GM21367 (cell line): ENCODE results near the gene IRX4.
"Not testable (repeated sequence)": the region's sequence is repeated elsewhere in the genome, so short reads cannot be mapped to it uniquely, and the experiment has no call there.

ENCODE experiments used
- ATAC-seq: cut with Tn5 transposase; IDR thresholded peaks from one replicate; pipeline ENCODE4 v1.9.1; 2021; ENCODE audit not compliant: unreplicated experiment

The IRX4 gene

DNA sequence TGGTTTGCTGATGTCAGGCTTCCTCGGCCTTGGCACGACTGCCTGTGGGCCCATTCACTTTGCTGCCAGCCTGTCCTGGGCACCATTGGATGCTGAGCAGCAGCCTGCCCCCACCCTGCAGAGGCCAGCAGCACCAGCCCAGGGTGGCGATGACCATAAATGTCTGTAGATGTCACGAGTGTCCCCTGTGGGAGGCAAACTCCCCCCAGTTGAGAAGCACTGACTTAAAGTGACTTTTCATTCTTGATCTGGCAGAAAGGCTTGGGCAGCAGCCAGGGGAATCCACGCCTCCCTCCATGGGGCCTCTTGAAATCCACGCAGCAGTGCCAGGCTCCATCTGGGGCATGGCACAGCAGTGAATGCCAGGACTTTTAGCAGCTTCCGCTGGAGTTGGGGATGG is 21.8 kb downstream of the IRX4 start:
- no peak for ATAC-seq

DNA sequence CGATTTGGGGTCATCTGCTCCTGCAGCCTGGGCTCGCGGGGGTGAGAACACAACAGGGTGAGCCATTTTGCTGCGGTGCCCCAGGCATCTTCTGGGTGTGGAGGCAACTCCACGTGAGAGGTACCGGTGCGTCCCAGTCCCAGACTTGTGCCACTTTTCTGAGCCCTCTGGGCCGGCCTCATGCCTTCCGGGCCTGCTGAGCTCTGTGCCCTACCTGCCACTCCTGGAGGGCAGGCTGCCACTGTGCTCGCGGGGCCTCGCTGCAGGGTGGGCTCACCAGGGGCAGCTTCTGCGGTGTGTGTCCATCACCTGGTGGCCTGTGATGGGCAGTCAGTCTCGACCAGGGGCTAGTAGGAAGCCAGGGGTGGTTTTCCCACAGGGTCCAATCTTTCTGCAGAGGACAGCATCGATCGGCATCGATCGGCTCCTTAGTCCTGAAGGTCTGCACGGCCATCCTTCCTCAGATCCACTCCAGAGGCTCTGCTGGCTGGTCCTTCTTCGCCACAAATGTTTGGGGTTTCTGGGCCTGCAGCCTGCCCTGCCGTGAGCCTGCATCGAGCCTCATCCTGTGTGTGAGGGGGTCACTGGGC is 22.6 kb downstream of the IRX4 start:
- ATAC-seq = no peak

DNA sequence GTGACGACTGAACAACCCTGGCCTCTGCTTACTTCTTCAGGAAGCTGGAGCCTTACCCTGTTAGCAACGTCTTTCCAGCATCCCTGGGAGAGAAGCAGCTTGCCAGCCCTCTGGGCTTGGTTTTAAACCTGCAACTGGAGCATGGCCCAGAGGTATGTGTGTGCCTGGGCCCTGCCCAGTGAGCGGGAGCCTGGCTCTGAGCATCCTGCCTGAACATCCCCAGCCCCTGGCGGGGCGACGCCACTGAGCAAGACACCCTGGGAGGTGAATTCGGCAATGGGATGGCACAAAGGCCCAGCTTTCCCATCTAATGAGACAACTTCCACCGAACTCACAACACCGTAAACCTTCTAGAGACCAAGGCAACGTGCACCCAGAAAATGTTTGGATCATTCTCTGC is 23.6 kb downstream of the IRX4 start:
- ATAC-seq = no peak

DNA sequence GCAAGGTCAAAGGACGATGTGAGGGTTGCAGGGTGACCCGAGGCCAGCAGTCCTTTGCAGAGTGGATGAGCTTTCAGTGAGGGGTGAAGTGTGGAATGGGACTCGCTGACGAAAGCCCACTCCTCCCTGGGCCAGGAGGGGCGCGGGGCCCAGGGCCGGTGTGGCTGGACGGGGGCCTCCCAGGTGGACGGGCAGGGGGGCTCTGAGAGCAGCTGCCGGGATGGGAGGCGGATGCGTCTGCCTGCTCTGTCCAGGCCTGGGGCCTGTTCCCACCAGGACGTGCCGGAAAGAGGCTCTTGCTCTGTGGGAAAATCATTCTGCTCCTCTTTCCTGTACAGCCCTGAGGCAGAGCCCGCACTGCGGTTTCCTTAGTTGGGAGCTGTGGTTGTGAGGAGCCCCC is 24.3 kb downstream of the IRX4 start:
- ATAC-seq = no peak

DNA sequence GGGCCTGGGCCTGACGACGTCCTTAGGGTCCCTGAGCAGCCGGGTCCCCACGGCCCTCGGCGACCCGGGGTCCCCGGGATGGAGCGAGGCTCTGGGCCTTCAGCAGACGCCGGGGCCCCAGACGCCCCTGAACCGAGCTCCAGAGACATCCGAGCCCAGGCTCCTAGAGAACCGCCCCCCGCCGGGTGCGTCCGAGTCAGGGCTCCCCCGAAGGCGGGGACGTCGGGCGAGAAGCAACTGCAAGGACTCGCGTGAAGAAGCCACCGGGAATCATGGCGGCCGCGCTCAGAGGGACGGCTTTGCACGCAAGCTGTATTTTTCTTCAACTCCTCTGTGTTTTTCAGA is 25.5 kb downstream of the IRX4 start:
- no peak for ATAC-seq

DNA sequence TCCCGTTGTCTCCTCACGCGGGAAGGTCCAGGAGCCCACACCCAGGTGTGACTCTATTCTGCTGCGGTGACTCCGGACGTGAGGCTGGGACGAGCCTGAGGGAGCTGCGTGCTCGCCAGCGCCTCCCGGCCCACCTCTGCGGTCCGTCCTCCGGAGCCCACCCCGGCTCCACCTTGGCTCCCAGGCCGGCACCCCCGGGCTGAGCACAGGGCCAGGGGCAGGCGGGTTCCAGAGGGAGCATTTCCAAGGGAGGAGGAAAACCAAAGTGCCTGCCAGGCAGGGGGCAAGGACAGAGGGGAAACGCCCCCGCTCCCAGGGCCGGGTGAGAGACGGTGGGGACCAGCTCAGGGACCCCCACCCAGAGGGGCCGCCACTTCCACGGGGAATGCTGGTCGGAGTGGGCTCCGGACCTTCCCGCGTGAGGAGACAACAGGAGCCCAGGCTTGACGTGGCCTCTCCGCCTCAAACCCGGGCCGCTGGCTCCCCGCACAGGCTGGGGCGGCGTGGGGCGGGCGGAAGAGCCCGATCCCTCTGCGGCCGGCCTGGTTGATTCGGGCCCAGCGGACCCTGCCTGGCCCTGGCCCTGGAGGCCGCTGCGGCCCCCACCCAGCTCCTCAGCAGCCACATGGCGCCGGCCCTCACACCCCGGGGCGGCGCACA is 26.0 kb downstream of the IRX4 start:
- ATAC-seq = no peak

DNA sequence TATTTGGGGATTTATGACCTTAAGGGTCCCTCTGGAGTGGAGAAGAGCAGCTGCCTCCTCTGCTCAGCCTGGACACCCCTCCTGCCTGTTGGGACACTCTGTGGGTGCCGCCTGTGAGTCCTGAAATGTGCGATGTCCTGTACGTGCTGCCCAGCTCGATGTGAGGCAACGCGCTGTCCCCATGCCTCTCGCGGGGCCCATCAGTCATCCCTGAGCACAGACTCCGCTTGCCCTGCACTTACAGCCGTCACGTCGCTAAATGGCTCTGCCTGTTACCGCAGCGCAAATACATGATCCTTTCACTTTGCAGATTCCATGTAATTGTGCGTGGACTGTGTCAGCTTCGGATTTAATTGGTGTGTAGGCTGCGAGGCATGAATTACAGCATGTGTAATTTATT is 27.1 kb downstream of the IRX4 start:
- no peak for ATAC-seq

DNA sequence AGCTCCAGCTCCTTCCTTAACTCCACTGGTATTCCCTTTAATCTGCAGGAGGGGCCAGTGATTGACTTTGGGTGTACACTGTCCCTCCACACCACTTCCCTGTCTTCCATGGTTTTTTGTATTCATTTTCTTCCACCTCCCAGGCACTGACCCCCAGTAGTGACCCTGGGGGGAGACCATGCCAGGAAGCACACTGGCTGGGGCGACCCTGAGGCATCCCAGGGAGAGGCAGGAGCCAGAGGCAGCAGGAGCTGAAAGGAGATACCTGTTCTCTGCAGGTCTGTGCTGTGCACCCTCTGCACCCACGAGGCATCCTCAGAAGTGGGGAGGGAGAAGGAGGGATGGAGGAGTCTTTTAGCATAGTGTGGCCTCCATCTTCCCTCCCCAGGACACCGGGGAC is 27.6 kb downstream of the IRX4 start:
- no peak for ATAC-seq

DNA sequence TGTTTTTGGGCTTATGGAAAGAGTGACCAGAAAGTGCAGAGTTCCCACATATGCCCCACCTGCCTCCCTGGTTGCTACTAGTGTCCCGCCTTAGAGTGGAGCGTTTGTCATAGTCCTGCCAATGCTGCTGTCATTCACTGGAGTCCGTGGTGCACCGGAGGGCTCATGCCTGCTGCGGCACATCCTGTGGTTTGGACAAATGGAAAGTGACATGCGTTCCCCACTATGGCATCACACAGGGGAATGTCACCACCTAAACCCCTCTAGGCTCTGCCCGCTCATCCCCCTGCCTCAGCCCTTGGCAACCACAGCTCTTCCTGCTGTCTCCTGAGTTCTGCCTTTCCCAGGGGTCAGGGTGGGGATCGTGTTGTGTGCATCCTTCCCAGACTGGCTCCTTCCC is 29.2 kb downstream of the IRX4 start:
- ATAC-seq = no peak

DNA sequence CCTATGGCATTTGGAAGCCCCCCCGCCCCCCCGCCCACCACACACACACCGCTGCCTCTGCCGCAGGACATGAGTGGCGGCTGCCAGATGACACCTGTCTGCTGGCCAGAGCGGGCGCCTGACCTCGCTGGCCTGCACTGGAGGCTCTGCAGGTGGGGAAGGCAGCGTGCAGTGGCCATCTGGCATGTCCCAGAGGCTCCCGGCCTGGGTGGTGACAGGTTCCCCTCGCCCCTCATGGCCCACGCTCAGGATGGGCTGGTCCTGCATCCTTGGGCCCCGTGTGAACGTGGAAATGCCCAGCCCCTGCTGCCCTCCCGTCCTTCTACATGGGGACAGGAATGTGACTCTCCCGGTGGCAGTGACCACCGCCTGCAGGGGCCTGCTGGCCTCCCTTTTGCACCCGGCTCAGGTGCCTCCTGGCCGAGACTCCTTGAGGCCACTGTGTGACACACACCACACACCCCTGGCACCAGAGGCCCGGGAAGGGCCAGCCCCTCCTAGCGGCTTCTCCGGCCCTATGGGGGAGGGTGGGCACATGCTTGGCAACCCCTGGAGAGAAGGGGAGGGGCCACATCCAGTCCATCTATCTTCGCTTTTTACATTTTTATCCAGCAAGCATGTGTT is 30.3 kb downstream of the IRX4 start:
- no peak for ATAC-seq

DNA sequence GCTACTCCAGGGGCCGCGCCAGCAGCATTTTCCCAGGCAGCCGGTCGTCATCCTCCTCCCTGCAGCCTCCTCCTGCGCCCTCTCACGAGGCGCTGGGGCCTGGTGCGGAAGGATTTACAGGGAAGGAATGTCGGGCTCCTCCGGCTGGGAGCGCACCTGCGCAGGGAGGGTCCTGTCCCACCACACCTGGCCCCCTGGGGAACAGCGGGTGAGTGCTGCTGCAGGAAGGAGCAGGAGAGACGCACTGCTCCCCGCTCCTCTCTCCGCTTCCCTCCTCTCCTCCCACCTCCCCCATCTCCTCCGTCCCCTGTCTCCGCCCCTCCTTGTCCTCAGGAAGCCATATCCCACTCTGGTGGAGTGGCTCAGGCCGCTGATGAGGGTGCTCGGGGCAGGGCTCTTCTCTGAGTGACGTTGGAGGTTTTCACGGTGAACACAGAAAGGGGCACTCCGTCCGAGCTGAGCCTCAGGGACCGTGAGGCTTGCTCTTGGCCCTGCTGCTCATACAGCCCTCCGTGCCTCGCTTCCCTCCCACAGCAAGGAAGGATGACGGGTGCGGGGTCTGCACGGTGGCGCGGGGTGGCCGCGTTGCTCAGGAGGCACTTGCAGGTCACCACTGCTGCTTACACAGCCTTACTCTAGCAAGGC is 31.3 kb downstream of the IRX4 start:
- no peak for ATAC-seq

DNA sequence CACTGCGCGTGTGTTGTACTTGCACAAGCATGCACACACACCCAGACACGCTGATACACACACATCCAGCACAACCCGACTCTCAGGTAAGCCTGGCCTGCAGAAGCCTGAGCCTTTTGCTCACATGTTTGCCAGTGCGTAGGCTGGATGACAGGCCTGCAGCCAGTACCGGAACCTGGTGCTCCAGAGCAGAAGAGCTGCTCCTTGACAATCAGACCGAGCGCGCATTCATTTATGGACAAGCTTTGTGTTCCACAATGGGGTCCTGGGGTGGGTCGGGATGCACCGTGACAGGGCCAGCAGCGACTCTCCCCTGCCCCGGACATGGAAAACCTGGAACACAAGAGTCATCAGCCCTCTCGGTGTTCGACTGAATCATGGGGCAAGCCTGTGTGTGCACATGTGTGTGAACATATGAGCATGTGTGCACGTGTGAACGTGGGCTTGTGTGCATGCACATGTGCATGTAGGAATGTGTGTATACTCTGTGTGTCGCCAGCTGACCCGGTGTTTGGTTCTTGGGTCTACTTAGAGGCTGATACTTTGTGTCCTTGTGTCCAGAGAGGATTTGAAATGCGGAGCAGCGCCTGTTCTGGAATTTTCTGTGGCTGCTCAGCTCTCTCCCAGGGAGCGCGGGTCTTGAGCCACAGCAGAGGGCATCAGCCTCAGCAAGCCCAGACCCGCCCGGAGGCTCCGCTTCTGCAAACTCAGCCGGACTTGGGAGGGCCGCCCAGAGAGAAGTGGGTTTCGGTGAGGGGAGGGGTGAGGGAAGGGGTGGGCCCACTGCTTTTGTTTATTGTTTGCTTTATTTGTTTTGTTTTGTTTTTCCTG is 32.2 kb downstream of the IRX4 start:
- ATAC-seq = no peak

DNA sequence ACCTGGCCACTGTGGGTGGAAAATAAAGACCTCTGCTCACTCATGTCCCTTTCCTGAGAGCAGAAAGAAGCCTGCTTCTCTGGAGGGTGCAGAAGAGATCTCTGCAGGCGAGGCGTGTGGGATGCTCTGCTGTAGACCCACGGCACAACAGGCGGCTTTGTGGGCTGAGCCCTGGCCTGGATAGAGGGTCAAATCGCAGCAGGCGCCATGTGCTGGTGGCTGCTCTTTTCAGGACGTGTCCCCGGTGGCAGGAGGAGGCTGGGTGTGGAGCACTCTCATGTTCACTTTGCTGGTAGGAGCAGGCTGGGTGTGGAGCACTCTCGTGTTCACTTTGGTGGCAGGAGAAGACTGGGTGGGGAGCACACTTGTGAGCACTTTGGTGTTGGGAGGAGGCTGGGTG is 35.1 kb downstream of the IRX4 start:
- no peak for ATAC-seq

DNA sequence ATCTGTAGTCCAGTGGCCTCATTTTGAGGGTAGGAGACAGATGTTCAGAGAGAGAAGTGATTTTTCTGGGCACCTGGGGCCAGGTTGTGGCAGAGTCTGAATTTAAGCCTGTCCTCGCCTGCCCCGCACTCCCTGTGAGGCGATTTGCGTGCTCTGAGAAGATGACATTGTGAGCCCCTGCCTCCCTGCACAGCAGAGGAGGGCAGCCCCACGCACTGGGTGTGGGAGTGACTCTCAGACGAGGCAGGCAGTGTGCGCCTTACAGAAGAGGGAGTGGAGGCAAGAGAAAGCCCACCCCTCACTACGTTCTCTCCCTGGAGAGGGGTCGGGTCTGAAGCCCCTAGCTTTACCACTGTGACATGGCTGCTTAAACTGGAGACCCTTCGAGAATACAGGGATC is 35.7 kb downstream of the IRX4 start:
- no peak for ATAC-seq

DNA sequence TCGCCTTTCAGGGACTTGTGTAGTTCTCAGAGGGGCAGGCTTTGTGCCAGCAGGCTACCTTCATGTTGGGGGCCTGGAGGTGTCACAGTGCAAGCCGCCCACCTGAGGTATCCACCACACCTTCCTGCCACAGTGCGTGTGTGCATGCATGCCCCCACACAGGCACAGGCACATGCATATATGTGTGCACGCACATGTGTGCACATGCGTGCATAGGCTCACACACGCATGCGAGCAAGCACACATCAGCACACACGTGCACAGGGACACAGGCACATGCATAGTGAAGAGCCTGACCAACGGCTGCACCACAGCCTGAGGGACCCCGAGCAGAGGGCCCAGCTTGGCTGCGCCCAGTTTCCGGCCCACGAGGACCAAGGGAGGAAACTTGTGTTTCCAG is 36.1 kb downstream of the IRX4 start:
- no peak for ATAC-seq

DNA sequence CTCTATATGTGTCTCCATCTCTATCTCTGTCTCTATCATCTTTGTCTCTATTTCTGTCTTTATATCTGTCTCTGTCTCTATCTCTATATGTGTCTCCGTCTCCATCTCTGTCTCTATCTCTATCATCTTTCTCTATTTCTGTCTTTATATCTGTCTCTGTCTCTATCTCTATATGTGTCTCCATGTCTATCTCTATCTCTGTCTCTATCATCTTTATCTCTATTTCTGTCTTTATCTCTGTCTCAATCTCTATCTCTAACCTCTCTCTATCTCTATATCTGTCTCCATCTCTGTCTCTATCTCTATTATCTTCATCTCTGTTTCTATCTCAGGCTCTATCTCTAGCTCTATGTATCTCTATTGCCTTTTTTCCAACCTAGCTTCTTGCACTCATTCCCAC is 37.0 kb downstream of the IRX4 start:
- no peak for ATAC-seq

DNA sequence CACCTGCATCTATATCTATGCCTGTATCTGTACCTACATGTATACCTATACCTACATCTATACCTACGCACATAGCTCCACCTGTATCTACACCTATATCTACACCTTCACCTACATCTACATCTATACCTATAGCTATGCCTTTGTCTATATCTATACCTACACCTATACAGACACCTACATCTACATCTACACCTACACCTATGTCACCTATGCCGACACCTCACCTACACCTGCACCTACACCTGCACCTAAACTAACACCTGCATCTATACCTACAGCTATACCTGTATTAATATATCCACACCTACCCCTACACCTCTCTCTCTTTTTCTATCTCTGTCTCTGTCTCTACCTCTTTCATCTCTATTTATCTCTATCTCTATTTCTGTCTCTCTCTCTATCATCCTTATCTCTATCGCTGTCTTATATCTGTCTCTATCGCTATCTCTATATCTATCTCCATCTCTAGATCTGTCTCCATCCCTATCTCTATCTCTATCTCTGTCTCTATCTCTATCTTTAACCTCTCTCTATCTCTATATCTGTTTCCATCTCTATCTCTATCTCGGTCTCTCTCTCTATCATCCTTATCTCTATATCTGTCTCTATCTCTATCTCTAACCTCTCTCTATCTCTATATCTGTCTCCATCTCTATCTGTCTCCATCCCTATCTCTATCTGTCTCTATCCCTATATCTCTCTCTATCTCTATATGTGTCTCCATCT is 37.9 kb downstream of the IRX4 start:
- no peak for ATAC-seq

DNA sequence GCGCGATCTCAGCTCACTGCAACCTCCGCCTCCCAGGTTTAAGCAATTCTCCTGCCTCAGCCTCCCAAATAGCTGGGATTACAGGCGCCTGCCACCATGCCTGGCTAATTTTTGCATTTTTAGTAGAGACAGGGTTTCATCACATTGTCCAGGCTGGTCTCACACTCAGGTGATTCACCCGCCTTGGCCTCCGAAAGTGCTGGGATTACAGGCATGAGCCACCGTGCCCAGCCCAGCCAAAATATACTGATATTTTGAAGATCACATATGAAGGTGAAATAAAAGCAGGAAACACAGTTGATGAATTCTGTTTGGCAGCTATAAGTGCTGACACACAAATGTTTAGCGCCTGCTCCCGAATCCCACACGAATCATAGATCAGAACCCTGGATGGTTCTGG is 39.0 kb downstream of the IRX4 start:
- not testable (repeated sequence) for ATAC-seq

DNA sequence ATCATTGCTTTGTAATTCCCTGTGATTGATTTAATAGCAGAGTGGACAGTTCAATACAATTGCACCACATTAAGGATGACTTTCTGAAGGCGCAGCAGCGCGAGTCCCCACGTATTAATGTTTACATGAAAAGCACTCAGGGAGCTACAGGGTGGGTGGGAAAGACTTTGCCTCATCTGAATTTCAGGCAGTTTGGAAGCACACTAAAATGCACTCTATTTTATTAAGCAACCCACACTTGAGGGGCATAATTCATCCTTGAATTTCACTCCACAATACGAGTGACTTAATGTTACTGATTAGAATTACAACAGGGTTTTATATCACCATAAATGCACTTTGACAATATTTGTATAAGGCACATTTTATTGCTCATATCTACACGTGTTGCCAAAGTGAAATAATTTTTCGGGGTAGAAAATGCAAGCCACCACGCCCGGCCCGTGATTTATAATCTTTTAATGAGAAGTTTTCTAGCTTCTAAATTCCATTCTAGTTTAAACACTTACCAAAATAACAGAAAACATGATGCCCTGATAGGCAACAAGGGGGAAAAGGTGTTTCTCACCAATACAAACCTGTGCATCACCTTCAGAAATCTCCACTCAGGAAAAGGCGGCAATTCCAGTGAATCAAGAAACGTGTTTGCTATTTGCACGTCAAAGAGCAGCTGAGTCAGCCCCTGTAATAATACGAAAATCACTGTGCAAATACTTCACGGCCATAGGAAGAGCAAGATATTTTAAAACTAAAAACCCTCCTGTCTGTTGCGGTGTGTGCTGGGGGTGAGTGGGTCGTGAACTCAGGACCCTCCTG is 40.5 kb downstream of the IRX4 start:
- ATAC-seq = no peak
